BE2C (cell line): ENCODE results near the gene SLC45A1.

ENCODE experiments used
- DNase-seq: peaks from one replicate; pipeline ENCODE4 v3.0.0-alpha.2; 2020
- H3K27me3 ChIP-seq: fragments of 250-450 bp; sonication (Bioruptor Pico); 2 replicates; pipeline ENCODE4 v1.5.1; 2020; ENCODE audit warnings: mild to moderate bottlenecking
- H3K36me3 ChIP-seq: fragments of 250-450 bp; sonication (Bioruptor Pico); 2 replicates; pipeline ENCODE4 v1.5.1; 2020; ENCODE audit warnings: mild to moderate bottlenecking
- H3K4me1 ChIP-seq: fragments of 250-450 bp; sonication (Bioruptor Pico); 2 replicates; pipeline ENCODE4 v1.5.1; 2020
- H3K4me3 ChIP-seq: 2 replicates; pipeline ENCODE4 v1.5.1; 2011; ENCODE audit warnings: low read depth, low read length
- H3K9me3 ChIP-seq: fragments of 250-450 bp; sonication (Bioruptor Pico); 2 replicates; pipeline ENCODE4 v1.5.1; 2020
- TF ChIP-seq, protein P1 (sequence below): IDR thresholded peaks from 2 replicates; pipeline ENCODE4 v1.5.1; 2012; ENCODE audit warnings: mild to moderate bottlenecking, low read depth, low read length

The SLC45A1 gene

DNA sequence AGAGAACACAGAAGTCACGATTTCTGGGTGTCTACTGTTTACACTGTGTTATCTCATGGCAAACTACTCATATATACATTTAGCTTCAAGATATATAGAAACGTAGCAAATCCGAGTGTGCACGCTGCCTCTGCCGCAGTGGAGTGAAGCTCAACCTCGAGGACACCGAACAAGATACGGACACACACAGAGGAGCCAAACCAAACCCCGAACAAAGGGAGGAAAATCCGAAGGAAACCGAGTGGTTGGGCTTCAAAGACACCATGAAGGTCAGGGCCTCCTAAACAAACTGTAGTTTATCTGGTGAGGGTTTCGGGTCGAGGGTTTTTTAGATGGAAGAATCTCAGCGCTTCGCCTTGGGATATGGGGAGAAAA, 34.5 kb downstream of the SLC45A1 start:
- peaks cover 3% of the 10 kb centered on the region; the same call in 1 of the 2 replicates for H3K36me3 ChIP-seq
- no peak for DNase-seq
- TF ChIP-seq, protein P1, sequence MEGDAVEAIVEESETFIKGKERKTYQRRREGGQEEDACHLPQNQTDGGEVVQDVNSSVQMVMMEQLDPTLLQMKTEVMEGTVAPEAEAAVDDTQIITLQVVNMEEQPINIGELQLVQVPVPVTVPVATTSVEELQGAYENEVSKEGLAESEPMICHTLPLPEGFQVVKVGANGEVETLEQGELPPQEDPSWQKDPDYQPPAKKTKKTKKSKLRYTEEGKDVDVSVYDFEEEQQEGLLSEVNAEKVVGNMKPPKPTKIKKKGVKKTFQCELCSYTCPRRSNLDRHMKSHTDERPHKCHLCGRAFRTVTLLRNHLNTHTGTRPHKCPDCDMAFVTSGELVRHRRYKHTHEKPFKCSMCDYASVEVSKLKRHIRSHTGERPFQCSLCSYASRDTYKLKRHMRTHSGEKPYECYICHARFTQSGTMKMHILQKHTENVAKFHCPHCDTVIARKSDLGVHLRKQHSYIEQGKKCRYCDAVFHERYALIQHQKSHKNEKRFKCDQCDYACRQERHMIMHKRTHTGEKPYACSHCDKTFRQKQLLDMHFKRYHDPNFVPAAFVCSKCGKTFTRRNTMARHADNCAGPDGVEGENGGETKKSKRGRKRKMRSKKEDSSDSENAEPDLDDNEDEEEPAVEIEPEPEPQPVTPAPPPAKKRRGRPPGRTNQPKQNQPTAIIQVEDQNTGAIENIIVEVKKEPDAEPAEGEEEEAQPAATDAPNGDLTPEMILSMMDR = no peak
- H3K9me3 ChIP-seq = no peaks in the 10 kb centered on the region
- peaks cover 7% of the 10 kb centered on the region for H3K4me1 ChIP-seq
- no peaks in the 10 kb centered on the region for H3K27me3 ChIP-seq
- H3K4me3 ChIP-seq = no peak overlapping the region

DNA sequence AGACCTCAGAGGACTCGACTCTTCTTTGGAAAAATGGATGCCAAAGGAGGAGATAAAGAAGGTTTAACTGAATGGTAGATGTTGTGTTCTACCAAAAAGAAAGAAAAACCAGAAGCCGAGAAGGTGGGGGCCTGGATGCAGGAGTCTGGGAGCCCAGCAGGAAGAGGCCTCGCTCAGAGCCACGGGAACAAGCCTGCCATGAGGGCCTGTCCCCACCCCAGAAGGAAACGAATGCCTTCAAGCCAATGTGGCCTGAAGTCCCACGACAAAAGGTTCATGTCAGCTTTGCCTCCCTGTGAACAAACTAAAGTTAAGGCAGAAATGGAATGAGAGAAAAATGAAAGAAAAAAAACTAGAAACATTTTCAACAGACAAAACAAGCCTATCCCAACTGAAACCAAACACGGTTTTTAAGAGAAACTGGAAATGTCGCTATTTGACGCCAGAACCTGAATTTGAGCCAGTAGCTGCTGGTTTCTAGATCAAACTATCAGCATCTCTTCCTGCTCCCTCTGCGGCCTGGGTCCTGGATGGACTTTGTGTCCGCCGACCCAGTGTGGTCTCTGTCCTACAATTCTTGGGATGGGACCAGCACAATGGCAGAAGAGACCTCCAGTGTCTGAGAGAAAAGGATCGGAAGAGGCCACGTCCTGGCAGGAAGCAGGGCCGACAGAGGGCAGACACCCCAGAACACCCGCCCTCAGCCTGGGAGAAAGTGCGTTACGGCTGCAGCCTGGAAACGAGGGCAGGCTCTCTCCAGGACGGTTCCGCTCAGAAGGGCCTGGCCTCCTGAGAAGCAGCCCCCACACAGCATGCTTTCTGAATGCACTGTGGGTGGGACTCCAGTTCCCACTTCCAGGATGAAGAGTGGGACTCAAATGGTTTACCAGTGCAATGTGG, 35.2 kb downstream of the SLC45A1 start:
- peaks cover 9% of the 10 kb centered on the region; the same call in 1 of the 2 replicates for H3K36me3 ChIP-seq
- TF ChIP-seq, protein P1 = no peak

GRCh38 chr1:8354038-8354437, 36.1 kb downstream of the SLC45A1 start:
- no peak for DNase-seq
- Histone ChIP-seq H3K27me3 (no peaks in the 10 kb centered on the region), H3K9me3 (no peaks in the 10 kb centered on the region), H3K36me3 (peaks cover 13% of the 10 kb centered on the region; the same call in 1 of the 2 replicates), H3K4me1 (peaks cover 7% of the 10 kb centered on the region), H3K4me3 (no peak overlapping the region)
- TF ChIP-seq, protein P1 = no peak

More for the DNA sequence above, 35.2 kb downstream of the SLC45A1 start:
- H3K4me1 ChIP-seq = peaks cover 7% of the 10 kb centered on the region
- DNase-seq = no peak
- H3K9me3 ChIP-seq = no peaks in the 10 kb centered on the region
- H3K27me3 ChIP-seq = no peaks in the 10 kb centered on the region
- H3K4me3 ChIP-seq = no peak overlapping the region

- DNase-seq = no peak
- TF ChIP-seq, protein P1 = no peak
- Histone ChIP-seq H3K36me3 (peaks cover 13% of the 10 kb centered on the region; the same call in 1 of the 2 replicates), H3K4me3 (no peak overlapping the region), H3K4me1 (no peaks in the 10 kb centered on the region), H3K27me3 (no peaks in the 10 kb centered on the region), H3K9me3 (no peaks in the 10 kb centered on the region)
Observed at GRCh38 chr1:8355439-8356255, 37.7 kb downstream of the SLC45A1 start.

- Histone ChIP-seq H3K4me3 (no peak overlapping the region), H3K9me3 (no peaks in the 10 kb centered on the region), H3K36me3 (peaks cover 13% of the 10 kb centered on the region; the same call in 1 of the 2 replicates), H3K4me1 (no peaks in the 10 kb centered on the region), H3K27me3 (no peaks in the 10 kb centered on the region)
- TF ChIP-seq, protein P1 = no peak
- no peak for DNase-seq
Observed at GRCh38 chr1:8356256-8357209, 38.6 kb downstream of the SLC45A1 start.
